ENCODE measurements around the gene CIBAR2.

DNA sequence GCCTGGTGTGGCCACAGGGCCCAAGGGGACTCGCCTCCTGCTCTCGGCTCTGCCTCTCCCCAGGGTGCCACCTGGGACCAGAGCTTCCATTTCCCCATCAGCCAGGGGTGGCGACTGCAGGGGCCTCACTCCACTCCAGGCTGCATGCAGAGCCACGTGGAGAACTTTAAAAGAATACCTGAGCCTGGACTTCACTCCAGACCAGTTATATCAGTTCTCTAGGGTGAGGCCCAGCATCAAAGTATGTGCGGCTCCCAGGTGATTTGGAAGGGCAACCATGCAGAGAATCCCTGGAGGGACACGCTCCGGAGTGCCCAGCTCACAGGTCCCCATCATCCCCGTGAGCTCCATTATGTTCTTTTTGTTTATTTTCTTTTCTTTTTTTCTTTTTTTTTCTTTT lies 44.8 kb downstream of the CIBAR2 start:
- TF ChIP-seq, protein P1, sequence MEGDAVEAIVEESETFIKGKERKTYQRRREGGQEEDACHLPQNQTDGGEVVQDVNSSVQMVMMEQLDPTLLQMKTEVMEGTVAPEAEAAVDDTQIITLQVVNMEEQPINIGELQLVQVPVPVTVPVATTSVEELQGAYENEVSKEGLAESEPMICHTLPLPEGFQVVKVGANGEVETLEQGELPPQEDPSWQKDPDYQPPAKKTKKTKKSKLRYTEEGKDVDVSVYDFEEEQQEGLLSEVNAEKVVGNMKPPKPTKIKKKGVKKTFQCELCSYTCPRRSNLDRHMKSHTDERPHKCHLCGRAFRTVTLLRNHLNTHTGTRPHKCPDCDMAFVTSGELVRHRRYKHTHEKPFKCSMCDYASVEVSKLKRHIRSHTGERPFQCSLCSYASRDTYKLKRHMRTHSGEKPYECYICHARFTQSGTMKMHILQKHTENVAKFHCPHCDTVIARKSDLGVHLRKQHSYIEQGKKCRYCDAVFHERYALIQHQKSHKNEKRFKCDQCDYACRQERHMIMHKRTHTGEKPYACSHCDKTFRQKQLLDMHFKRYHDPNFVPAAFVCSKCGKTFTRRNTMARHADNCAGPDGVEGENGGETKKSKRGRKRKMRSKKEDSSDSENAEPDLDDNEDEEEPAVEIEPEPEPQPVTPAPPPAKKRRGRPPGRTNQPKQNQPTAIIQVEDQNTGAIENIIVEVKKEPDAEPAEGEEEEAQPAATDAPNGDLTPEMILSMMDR (conservative IDR thresholded peaks at IDR 0.05; ENCODE audit: low read depth in 2 of 2): no peak
- TF ChIP-seq, protein P2, sequence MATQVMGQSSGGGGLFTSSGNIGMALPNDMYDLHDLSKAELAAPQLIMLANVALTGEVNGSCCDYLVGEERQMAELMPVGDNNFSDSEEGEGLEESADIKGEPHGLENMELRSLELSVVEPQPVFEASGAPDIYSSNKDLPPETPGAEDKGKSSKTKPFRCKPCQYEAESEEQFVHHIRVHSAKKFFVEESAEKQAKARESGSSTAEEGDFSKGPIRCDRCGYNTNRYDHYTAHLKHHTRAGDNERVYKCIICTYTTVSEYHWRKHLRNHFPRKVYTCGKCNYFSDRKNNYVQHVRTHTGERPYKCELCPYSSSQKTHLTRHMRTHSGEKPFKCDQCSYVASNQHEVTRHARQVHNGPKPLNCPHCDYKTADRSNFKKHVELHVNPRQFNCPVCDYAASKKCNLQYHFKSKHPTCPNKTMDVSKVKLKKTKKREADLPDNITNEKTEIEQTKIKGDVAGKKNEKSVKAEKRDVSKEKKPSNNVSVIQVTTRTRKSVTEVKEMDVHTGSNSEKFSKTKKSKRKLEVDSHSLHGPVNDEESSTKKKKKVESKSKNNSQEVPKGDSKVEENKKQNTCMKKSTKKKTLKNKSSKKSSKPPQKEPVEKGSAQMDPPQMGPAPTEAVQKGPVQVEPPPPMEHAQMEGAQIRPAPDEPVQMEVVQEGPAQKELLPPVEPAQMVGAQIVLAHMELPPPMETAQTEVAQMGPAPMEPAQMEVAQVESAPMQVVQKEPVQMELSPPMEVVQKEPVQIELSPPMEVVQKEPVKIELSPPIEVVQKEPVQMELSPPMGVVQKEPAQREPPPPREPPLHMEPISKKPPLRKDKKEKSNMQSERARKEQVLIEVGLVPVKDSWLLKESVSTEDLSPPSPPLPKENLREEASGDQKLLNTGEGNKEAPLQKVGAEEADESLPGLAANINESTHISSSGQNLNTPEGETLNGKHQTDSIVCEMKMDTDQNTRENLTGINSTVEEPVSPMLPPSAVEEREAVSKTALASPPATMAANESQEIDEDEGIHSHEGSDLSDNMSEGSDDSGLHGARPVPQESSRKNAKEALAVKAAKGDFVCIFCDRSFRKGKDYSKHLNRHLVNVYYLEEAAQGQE (IDR thresholded peaks at IDR 0.05; ENCODE audit: unreplicated experiment): no peak
- TF ChIP-seq EZH2 (IDR thresholded peaks at IDR 0.05; ENCODE audit: low read depth, unreplicated experiment): no peak
- TF ChIP-seq, protein P3, sequence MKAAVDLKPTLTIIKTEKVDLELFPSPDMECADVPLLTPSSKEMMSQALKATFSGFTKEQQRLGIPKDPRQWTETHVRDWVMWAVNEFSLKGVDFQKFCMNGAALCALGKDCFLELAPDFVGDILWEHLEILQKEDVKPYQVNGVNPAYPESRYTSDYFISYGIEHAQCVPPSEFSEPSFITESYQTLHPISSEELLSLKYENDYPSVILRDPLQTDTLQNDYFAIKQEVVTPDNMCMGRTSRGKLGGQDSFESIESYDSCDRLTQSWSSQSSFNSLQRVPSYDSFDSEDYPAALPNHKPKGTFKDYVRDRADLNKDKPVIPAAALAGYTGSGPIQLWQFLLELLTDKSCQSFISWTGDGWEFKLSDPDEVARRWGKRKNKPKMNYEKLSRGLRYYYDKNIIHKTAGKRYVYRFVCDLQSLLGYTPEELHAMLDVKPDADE (IDR thresholded peaks at IDR 0.05): no peak
- no peak for TF ChIP-seq EZH2phosphoT487 (IDR thresholded peaks at IDR 0.05; ENCODE audit: unreplicated experiment)
- TF ChIP-seq POLR2AphosphoS5 (IDR thresholded peaks at IDR 0.05; ENCODE audit: low read depth): no peak
- TF ChIP-seq NANOG (IDR thresholded peaks at IDR 0.05; ENCODE audit: borderline replicate concordance): no peak
- no peak for TF ChIP-seq STAT1 (IDR thresholded peaks at IDR 0.05; ENCODE audit: unreplicated experiment)
